Thoracic aorta (tissue), 2 donors: ENCODE data around the gene PDXK. TPM values are rescaled to one million over a fixed set of nuclear protein-coding genes. Genes with fewer than 3 reads are reported as not detected.
"Not testable (repeated sequence)": the region's sequence is repeated elsewhere in the genome, so short reads cannot be mapped to it uniquely, and the experiment has no call there.

Experiments used
- ATAC-seq: fragments of 150-250 bp; one replicate; pipeline ENCODE4 v1.8.0; 2017; ENCODE audit warnings: low read depth; ENCODE audit not compliant: insufficient number of reproducible peaks, low FRiP score
- DNase-seq: peaks from one replicate; pipeline ENCODE4 v3.0.0-alpha.2; 2020; ENCODE audit warnings: low spot score
- H3K27ac ChIP-seq, 2 donors: fragments of 200-600 bp; sonication (generic); 1 replicate in 1 of 2; 2 replicates in 1 of 2; pipeline ENCODE4 v1.5.1; 2016; ENCODE audit warnings: mild to moderate bottlenecking in 2 of 2, moderate library complexity in 2 of 2
- H3K27me3 ChIP-seq: fragments of 200-600 bp; sonication (generic); replicated peaks from 2 replicates; pipeline ENCODE4 v1.6.0; 2016; ENCODE audit warnings: mild to moderate bottlenecking; ENCODE audit not compliant: insufficient read depth
- H3K36me3 ChIP-seq: fragments of 200-600 bp; sonication (generic); one replicate; pipeline ENCODE4 v1.5.1; 2016
- H3K4me1 ChIP-seq, 2 donors: fragments of 200-600 bp; sonication (generic); 1 replicate in 1 of 2; 2 replicates in 1 of 2; pipeline versions ENCODE4 v1.5.1 to v1.6.0; 2016; ENCODE audit warnings: low read depth in 2 of 2, mild to moderate bottlenecking in 1 of 2; ENCODE audit not compliant: control insufficient read depth in 1 of 2
- H3K4me3 ChIP-seq: fragments of 200-600 bp; sonication (generic); 2 replicates; pipeline ENCODE4 v1.5.1; 2016; ENCODE audit warnings: mild to moderate bottlenecking
- H3K9me3 ChIP-seq: fragments of 200-600 bp; sonication (generic); 2 replicates; pipeline ENCODE4 v1.5.1; 2016
- total RNA-seq, 2 donors: library from RNA; depleted of rRNA; stranded (reverse); fragments of >200 nt; gene quantifications; one replicate each; pipeline versions ENCODE4 v1.1.0 to v1.2.3, GENCODE V29; 2016
- TF ChIP-seq, protein P1 (sequence below): fragments of 200-600 bp; sonication (generic); IDR thresholded peaks from one replicate; pipeline ENCODE4 v1.5.1; 2019; ENCODE audit warnings: antibody characterized with exemption

PDXK gene
- total RNA-seq, 2 donors from 2014 or later, result 52.4 to 64.7 TPM

DNA sequence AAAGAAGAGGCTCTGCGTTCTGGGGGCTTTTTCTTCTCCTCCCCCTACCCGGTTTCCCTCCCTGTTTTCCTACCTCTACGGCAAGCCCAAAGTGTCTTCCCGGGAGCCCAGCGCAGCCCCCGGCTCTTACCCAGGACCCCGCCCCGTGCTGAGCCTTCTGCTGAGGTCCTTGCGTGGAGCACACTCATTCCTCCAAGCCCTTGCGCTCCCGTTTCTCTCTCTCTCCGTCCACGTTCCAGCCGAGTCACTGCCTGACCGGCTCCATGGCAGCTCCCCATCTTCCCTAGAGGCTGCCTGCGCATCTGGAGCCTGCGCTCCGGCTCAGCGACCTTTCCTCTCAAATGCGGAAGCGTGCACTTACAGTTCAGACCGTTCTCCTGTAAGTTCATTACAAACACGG, 24.9 kb upstream of the PDXK start:
- no peaks in the 10 kb centered on the region for H3K9me3 ChIP-seq
- peaks cover 28% of the 10 kb centered on the region for H3K36me3 ChIP-seq
- H3K27me3 ChIP-seq, result no peaks in the 10 kb centered on the region
- no peak for DNase-seq
- TF ChIP-seq, protein P1, sequence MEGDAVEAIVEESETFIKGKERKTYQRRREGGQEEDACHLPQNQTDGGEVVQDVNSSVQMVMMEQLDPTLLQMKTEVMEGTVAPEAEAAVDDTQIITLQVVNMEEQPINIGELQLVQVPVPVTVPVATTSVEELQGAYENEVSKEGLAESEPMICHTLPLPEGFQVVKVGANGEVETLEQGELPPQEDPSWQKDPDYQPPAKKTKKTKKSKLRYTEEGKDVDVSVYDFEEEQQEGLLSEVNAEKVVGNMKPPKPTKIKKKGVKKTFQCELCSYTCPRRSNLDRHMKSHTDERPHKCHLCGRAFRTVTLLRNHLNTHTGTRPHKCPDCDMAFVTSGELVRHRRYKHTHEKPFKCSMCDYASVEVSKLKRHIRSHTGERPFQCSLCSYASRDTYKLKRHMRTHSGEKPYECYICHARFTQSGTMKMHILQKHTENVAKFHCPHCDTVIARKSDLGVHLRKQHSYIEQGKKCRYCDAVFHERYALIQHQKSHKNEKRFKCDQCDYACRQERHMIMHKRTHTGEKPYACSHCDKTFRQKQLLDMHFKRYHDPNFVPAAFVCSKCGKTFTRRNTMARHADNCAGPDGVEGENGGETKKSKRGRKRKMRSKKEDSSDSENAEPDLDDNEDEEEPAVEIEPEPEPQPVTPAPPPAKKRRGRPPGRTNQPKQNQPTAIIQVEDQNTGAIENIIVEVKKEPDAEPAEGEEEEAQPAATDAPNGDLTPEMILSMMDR, result no peak
- H3K4me1 ChIP-seq, result no peaks in the 10 kb centered on the region
- no peak overlapping the region for H3K27ac ChIP-seq
- ATAC-seq, result no peak
- no peak overlapping the region for H3K4me3 ChIP-seq

DNA sequence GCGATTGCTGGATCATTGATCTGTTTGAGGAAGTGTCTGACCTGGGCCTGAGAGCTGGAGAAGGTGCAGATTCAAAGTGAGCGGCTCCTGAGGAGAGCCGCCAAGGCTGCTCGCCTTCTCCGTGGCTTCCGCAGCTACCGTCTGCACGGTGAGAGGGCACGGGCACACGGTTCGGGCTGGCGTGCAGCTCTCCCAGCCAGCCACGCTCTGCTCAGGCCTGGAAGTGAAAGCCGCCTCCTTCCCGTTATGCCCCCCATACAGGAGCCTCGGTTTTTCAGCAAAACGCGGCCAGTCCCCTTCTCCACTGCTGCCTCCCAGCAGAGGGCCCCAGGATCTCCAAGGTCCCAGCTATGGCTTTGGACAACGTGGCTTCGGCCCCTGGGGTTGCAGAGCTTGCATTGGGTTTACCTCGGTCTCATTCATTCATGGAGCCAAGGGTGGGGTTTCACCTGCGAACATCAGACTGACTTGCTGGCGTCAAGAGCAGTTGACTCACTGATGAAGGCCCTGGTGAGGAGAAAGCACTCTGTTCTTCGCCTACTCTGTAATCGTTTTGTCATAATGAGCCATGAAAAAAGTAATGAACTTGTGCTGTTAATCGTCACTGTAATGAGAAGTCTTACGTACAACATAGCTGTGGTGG, 24.4 kb upstream of the PDXK start:
- no peaks in the 10 kb centered on the region for H3K27me3 ChIP-seq
- no peaks in the 10 kb centered on the region for H3K9me3 ChIP-seq
- no peak for ATAC-seq
- TF ChIP-seq, protein P1, result no peak
- no peak for DNase-seq
- no peaks in the 10 kb centered on the region for H3K4me1 ChIP-seq
- H3K4me3 ChIP-seq, result no peak overlapping the region
- H3K27ac ChIP-seq, result no peak overlapping the region
- peaks cover 25% of the 10 kb centered on the region for H3K36me3 ChIP-seq

DNA sequence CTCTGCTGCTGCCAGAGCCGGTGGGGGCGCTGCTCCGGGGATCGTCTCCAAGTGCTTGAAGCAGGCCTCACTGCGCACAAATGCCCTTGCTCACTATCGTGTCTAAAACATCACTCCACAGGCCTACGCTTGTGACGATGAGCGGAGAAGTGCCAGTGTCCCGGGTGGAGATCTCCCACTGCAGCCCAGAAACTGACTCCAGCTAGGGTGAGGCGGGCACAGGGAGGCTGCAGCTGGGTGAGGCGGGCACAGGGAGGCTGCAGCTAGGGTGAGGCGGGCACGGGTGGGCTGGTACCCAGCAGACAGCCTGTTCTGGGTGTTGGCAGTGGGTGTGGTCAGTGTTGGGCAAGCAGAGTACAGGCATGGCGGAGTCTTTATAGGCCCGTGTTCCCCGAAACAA, 22.7 kb upstream of the PDXK start:
- TF ChIP-seq, protein P1, result no peak
- H3K36me3 ChIP-seq, result peaks cover 15% of the 10 kb centered on the region
- H3K9me3 ChIP-seq, result no peaks in the 10 kb centered on the region
- H3K27me3 ChIP-seq, result no peaks in the 10 kb centered on the region
- ATAC-seq (no peak), DNase-seq (no peak)
- H3K4me3 ChIP-seq, result no peak overlapping the region
- H3K27ac ChIP-seq, result no peak overlapping the region
- H3K4me1 ChIP-seq, result peaks cover 10 to 15% of the 10 kb centered on the region in 2 donors

DNA sequence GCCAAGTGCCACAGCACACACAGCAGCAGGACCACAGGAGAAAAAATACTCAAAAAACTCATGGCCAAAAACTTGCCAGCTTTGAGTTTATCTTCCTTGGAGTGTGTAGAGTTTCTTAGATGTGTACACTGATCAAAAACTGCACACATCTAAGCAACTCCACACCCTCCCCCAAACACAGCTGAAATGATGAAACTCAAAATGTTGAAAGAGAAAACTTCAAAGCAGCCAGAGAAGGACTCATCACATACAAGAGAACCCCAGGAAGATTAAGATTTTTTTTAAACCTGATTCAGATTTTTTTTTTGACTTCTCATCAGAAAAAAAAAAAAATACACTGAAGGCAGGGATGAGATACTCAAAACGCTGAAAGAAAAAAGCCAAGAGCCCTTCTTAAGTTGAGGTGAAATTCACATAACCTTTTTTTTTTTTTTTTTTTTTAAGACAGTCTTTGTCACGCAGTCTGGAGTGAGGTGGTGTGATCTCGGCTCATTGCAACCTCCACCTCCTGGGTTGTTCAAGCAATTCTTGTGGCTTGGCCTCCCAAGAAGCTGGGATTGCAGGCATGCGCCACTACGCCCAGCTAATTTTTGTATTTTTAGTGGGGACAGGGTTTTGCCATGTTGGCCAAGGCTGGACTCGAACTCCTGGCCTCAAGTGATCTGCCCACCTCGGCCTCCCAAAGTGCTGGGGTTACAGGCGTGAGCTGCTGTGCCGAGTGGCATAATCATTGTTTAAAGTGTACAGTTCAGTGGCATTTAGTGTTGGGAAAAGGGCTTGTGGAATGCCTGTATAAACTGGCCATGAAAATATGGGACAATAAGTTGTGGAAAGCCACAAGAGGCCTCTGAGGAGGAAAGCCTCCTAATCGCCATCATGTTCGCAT, 20.9 kb upstream of the PDXK start:
- DNase-seq, result no peak
- Histone ChIP-seq H3K27me3 (no peaks in the 10 kb centered on the region), H3K4me3 (no peak overlapping the region), H3K27ac (no peak overlapping the region), H3K4me1 (peaks cover 22 to 32% of the 10 kb centered on the region in 2 donors), H3K36me3 (peaks cover 6% of the 10 kb centered on the region), H3K9me3 (no peaks in the 10 kb centered on the region)
- no peak for ATAC-seq
- TF ChIP-seq, protein P1, result no peak

DNA sequence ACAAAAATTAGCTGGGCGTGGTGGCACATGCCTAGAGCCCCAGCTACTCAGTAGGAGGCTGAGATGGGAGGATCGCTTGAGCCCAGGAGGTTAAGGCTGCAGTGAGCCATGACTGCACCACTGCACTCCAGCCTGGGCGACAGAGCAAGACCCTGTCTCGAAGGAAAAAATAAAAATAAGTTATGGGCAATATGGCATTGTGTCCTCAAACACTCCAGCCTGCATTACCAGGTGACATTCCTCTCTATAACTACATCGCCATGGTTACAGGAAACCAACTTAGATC, 19.5 kb upstream of the PDXK start:
- H3K27ac ChIP-seq, result peak overlapping the region in 1 of 2 donors; percentile 50
- not testable (repeated sequence) for H3K4me3 ChIP-seq, H3K36me3 ChIP-seq, H3K9me3 ChIP-seq, H3K27me3 ChIP-seq, DNase-seq, ATAC-seq
- peaks cover 31 to 46% of the 10 kb centered on the region in 2 donors for H3K4me1 ChIP-seq
